Measurements from ENCODE around the gene GSPT1. TPM values are rescaled to one million over a fixed set of nuclear protein-coding genes. Genes with fewer than 3 reads are reported as not detected.
"Not testable (repeated sequence)": the region's sequence is repeated elsewhere in the genome, so short reads cannot be mapped to it uniquely, and the experiment has no call there.

Gene GSPT1
- total and polyA plus RNA-seq, 9 of the 15 experiments (the other 6 are each of a cell fraction or from before 2014, with no cell fraction given): 63.8 to 269 (median 148) TPM

- FAIRE-seq; H3K27me3 ChIP-seq (ENCODE audit: control insufficient read depth in 2 of 2, insufficient read depth in 2 of 2, low read length in 2 of 2); H4K20me1 ChIP-seq (replicated peaks; ENCODE audit: control insufficient read depth, insufficient read depth, low read length); DNase-seq (ENCODE audit: extremely low read depth in 1 of 4, low spot score in 3 of 4); H3K27ac ChIP-seq (ENCODE audit: extremely low read depth, low read depth, low read length); H3K4me2 ChIP-seq (ENCODE audit: insufficient read depth, low read length); ATAC-seq; BruUV-seq (replicated peaks); H3K4me3 ChIP-seq; H2AFZ ChIP-seq (ENCODE audit: low read depth, low read length); H3K9ac ChIP-seq (ENCODE audit: insufficient read depth in 1 of 2, low read depth in 2 of 2, low read length in 2 of 2); H3K79me2 ChIP-seq (ENCODE audit: control insufficient read depth, insufficient read depth, low read length); H3K9me3 ChIP-seq (replicated peaks; ENCODE audit: control insufficient read depth, insufficient read depth, low read depth, low read length); H3K36me3 ChIP-seq (ENCODE audit: control insufficient read depth, insufficient read depth, low read length); CTCF ChIA-PET (ENCODE audit: low intra/inter-chr PET ratio); intact Hi-C loops (cut with micrococcal nuclease); in situ Hi-C loops (cut with MboI); H3K9me1 ChIP-seq (ENCODE audit: control insufficient read depth, insufficient read depth, low read length): not testable (repeated sequence)
- WGBS (ENCODE audit: insufficient coverage, low coverage, missing lambda C conversion rate): 58% methylated on average over 5 of the region's 5 CpGs
- peaks cover 0 to 12% of the 10 kb centered on the region in 2 experiments; a peak in 1 of 5 replicates for H3K4me1 ChIP-seq (replicated peaks in 1 of 2; ENCODE audit: control insufficient read depth in 2 of 2, insufficient read depth in 2 of 2, low read length in 2 of 2)
- POLR2A ChIA-PET: interaction anchor here (2.0 kb wide), 1 partner anchor 17 kb away, joined by 4 read pairs; no protein-coding TSS in a partner anchor
Measured at GRCh38 chr16:11823645-11824044, 92.1 kb downstream of the GSPT1 start.

- BruUV-seq (replicated peaks): no TSS peak
- Histone ChIP-seq H3K4me2 (ENCODE audit: insufficient read depth, low read length) (peak overlapping the region; percentile 9; the same call in 1 of the 2 replicates), H3K9me3 (replicated peaks; ENCODE audit: control insufficient read depth, insufficient read depth, low read depth, low read length) (no peaks in the 10 kb centered on the region), H3K9ac (ENCODE audit: insufficient read depth in 1 of 2, low read depth in 2 of 2, low read length in 2 of 2) (no peak overlapping the region), H4K20me1 (replicated peaks; ENCODE audit: control insufficient read depth, insufficient read depth, low read length) (no peaks in the 10 kb centered on the region), H2AFZ (ENCODE audit: low read depth, low read length) (peak overlapping the region; percentile 90), H3K9me1 (ENCODE audit: control insufficient read depth, insufficient read depth, low read length) (no peaks in the 10 kb centered on the region), H3K4me3 (no peak overlapping the region), H3K27me3 (ENCODE audit: control insufficient read depth in 2 of 2, insufficient read depth in 2 of 2, low read length in 2 of 2) (no peaks in the 10 kb centered on the region; a peak in 2 of 5 replicates), H3K79me2 (ENCODE audit: control insufficient read depth, insufficient read depth, low read length) (no peaks in the 10 kb centered on the region), H3K36me3 (ENCODE audit: control insufficient read depth, insufficient read depth, low read length) (no peaks in the 10 kb centered on the region), H3K4me1 (replicated peaks in 1 of 2; ENCODE audit: control insufficient read depth in 2 of 2, insufficient read depth in 2 of 2, low read length in 2 of 2) (peaks cover 0 to 12% of the 10 kb centered on the region in 2 experiments; a peak in 1 of 5 replicates), H3K27ac (ENCODE audit: extremely low read depth, low read depth, low read length) (0 out of 3 replicates have a peak overlapping the region, but pooled peaks have one; percentile 29)
- intact Hi-C loops (cut with micrococcal nuclease): loop anchor here (10.0 kb wide), 2 partner anchors 145 to 285 kb away; no protein-coding TSS in a partner anchor
- DNase-seq (ENCODE audit: extremely low read depth in 1 of 4, low spot score in 3 of 4): peak in 3 of 4 experiments; percentile 14 to 66 (median 33)
- peak; percentile 96 for FAIRE-seq
- WGBS (ENCODE audit: insufficient coverage, low coverage, missing lambda C conversion rate): 3% methylated on average over 10 of the region's 10 CpGs
- ChIA-PET POLR2A (interaction anchor here (0.6 to 0.8 kb wide), 3 partner anchors 21 to 878 kb away, joined by 3 read pairs; partner anchors contain the start of gene DEXI), CTCF (ENCODE audit: low intra/inter-chr PET ratio) (no interaction called here)
- peak; percentile 94 for ATAC-seq
- in situ Hi-C loops (cut with MboI): loop anchor here (10.0 kb wide), 1 partner anchor 865 kb away; no protein-coding TSS in a partner anchor
- peak; percentile 100 for TF ChIP-seq SPI1 (IDR thresholded peaks at IDR 0.05; ENCODE audit: borderline replicate concordance, low read depth, low read length)
- 0 out of 2 replicates have a peak, but pooled peaks have one; percentile 52 for TF ChIP-seq MYC (IDR thresholded peaks at IDR 0.05; ENCODE audit: low read depth, low read length)
- TF ChIP-seq MYC (CRISPR knock-in tag; IDR thresholded peaks at IDR 0.05; ENCODE audit: borderline replicate concordance, low read depth): no peak
- peak; percentile 94 for TF ChIP-seq PKNOX1 (IDR thresholded peaks at IDR 0.05)
- TF ChIP-seq SMARCE1 (IDR thresholded peaks at IDR 0.05): peak; percentile 66; the same call in 1 of the 2 replicates
- TF ChIP-seq MAX (CRISPR knock-in tag; IDR thresholded peaks at IDR 0.05): peak; percentile 57; the same call in 1 of the 2 replicates
- peak; percentile 61; the same call in 1 of the 2 replicates for TF ChIP-seq ATF3 (IDR thresholded peaks at IDR 0.05)
- TF ChIP-seq ATF3 (CRISPR knock-in tag; conservative IDR thresholded peaks at IDR 0.05): no peak
- no peak for TF ChIP-seq FOXM1 (IDR thresholded peaks at IDR 0.05; ENCODE audit: low read depth)
- no peak for TF ChIP-seq FOXM1 (CRISPR knock-in tag; IDR thresholded peaks at IDR 0.05; ENCODE audit: low read depth)
Measured at GRCh38 chr16:11819798-11820197, 96.0 kb downstream of the GSPT1 start.

Data from K562 (cell line).